Activated naive CD4-positive, alpha-beta T cell treated with anti-CD3 and anti-CD28 coated beads, Interleukin-2, amount 10 ng/mL, durations not matched to agents 7 days and 5 days (primary cell): ENCODE results near the gene CAB39L.

Experiments
- CTCF ChIA-PET: fragments of 350-600 bp; sonication (Branson Sonifier 250); formaldehyde crosslinking; loops from one replicate; lab custom pipeline; 2021; ENCODE audit warnings: antibody characterized with exemption; lab: Charles Lee
- DNase-seq: peaks from one replicate; pipeline ENCODE4 v3.0.0-alpha.2; 2020
- H3K27ac Mint-ChIP-seq: one replicate; pipeline ENCODE4 v1.8.0; 2021; ENCODE audit warnings: mild to moderate bottlenecking, moderate library complexity, mixed read lengths
- H3K27me3 Mint-ChIP-seq: one replicate; pipeline ENCODE4 v1.8.0; 2021; ENCODE audit warnings: mild to moderate bottlenecking, mixed read lengths
- H3K36me3 Mint-ChIP-seq: one replicate; pipeline ENCODE4 v1.8.0; 2021; ENCODE audit warnings: mixed read lengths
- H3K4me1 Mint-ChIP-seq: one replicate; pipeline ENCODE4 v1.8.0; 2021; ENCODE audit warnings: mixed read lengths
- H3K4me3 Mint-ChIP-seq: one replicate; pipeline ENCODE4 v1.8.0; 2021; ENCODE audit warnings: mild to moderate bottlenecking, moderate library complexity, mixed read lengths
- H3K9me3 Mint-ChIP-seq: one replicate; pipeline ENCODE4 v1.8.0; 2021; ENCODE audit warnings: mixed read lengths

CAB39L gene

DNA sequence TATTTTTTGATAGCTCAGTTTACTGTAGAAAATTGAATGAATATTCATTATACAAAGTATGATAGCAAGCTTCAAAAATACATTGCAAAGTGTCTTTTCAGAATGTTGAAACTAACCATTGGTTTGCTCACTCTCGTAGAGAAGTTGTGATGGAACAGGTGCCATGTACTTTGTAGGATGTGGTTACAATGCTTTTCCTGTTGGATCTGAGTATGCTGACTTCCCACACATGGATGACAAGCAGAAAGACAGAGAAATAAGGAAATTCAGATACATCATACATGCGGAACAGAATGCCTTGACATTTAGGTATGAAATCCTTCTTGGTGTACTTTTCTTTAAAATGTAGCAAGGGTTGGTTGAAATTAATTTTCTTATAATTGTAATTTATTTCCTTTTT, 165.7 kb downstream of the CAB39L start:
- Mint-ChIP-seq H3K9me3 (no peaks in the 10 kb centered on the region), H3K4me1 (no peaks in the 10 kb centered on the region), H3K36me3 (peaks cover 8% of the 10 kb centered on the region), H3K27me3 (no peaks in the 10 kb centered on the region), H3K27ac (no peak overlapping the region), H3K4me3 (no peak overlapping the region)
- DNase-seq = no peak
- CTCF ChIA-PET = interaction anchor here (1.3 kb wide), 2 partner anchors 13 to 179 kb away, joined by 3 read pairs; no protein-coding TSS in a partner anchor

DNA sequence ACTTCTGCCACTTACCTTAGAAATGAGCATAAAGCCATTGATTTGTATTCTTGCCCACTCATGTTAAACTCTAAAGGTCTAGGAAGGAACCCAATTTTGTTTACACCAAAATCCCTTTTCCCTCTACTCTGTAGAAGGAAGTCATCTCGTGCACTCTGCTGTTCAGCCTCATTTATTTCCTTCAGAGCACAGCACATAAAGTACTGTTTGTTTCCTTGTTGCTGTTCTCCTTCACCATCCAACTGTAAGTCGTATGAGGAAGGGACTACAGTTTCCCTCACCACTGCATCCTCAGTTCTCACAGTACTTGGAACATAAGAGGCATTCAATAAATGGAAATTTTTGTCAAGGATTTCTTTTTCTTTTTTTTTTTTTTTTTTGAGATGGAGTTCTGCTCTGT, 171.6 kb downstream of the CAB39L start:
- no peak for DNase-seq
- CTCF ChIA-PET = no interaction called here
- Mint-ChIP-seq H3K36me3 (peaks cover 10% of the 10 kb centered on the region), H3K4me3 (no peak overlapping the region), H3K4me1 (no peaks in the 10 kb centered on the region), H3K27ac (no peak overlapping the region), H3K9me3 (no peaks in the 10 kb centered on the region), H3K27me3 (no peaks in the 10 kb centered on the region)

- Mint-ChIP-seq H3K9me3 (no peaks in the 10 kb centered on the region), H3K4me1 (no peaks in the 10 kb centered on the region), H3K27me3 (no peaks in the 10 kb centered on the region), H3K4me3 (no peak overlapping the region), H3K27ac (no peak overlapping the region), H3K36me3 (peaks cover 18% of the 10 kb centered on the region)
- CTCF ChIA-PET = interaction anchor here (3.1 kb wide), 1 partner anchor 9 kb away, joined by 14 read pairs; no protein-coding TSS in a partner anchor
- DNase-seq = no peak
Measured at GRCh38 chr13:49271264-49271663, 172.6 kb downstream of the CAB39L start.

- peaks cover 33% of the 10 kb centered on the region for H3K36me3 Mint-ChIP-seq
- CTCF ChIA-PET = no interaction called here
- no peak for DNase-seq
- no peaks in the 10 kb centered on the region for H3K9me3 Mint-ChIP-seq
- H3K27ac Mint-ChIP-seq = no peak overlapping the region
- no peaks in the 10 kb centered on the region for H3K4me1 Mint-ChIP-seq
- H3K27me3 Mint-ChIP-seq = no peaks in the 10 kb centered on the region
- H3K4me3 Mint-ChIP-seq = no peak overlapping the region
Measured at GRCh38 chr13:49265822-49266221, 178.0 kb downstream of the CAB39L start.

GRCh38 chr13:49262634-49263033, 181.2 kb downstream of the CAB39L start:
- H3K9me3 Mint-ChIP-seq = no peaks in the 10 kb centered on the region
- no peaks in the 10 kb centered on the region for H3K27me3 Mint-ChIP-seq
- peaks cover 11% of the 10 kb centered on the region for H3K4me1 Mint-ChIP-seq
- H3K27ac Mint-ChIP-seq = no peak overlapping the region
- DNase-seq = no peak
- H3K4me3 Mint-ChIP-seq = no peak overlapping the region
- CTCF ChIA-PET = no interaction called here
- peaks cover 36% of the 10 kb centered on the region for H3K36me3 Mint-ChIP-seq

DNA sequence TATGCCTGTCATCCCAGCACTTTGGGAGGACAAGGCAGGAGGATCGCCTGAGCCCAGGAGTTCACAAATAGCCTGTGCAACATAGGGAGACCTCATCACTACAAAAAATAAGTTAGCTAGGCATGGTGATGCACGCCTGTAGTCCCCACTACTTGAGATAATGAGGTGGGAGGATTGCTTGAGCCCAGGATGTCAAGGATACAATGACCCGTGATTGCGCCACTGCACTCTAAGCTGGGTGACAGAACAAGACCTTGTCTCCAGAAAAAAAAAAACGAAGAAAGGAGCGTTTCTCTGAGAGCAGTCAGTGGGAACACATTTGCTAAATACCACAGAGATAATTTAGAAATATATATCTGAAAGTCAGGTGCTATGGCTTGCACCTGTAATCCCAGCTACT, 184.3 kb downstream of the CAB39L start:
- H3K4me1 Mint-ChIP-seq = peaks cover 28% of the 10 kb centered on the region
- H3K27ac Mint-ChIP-seq = no peak overlapping the region
- CTCF ChIA-PET = no interaction called here
- peaks cover 48% of the 10 kb centered on the region for H3K36me3 Mint-ChIP-seq
- H3K27me3 Mint-ChIP-seq = no peaks in the 10 kb centered on the region
- DNase-seq = no peak
- H3K9me3 Mint-ChIP-seq = no peaks in the 10 kb centered on the region
- no peak overlapping the region for H3K4me3 Mint-ChIP-seq
